ENCODE data around the gene SULT1A1.
A peak's percentile ranks its signal among the peaks of the same experiment; 100 is the strongest.
"Not testable (repeated sequence)": the region's sequence is repeated elsewhere in the genome, so short reads cannot be mapped to it uniquely, and the experiment has no call there.

The SULT1A1 gene

GRCh38 chr16:28609631-28610594, at the start of gene SULT1A1:
SULT1A1 (minus strand) TSS chr16:28610044; CDS start chr16:28608855, 1,189 bp downstream.
- DNase-seq, result no peak

DNA sequence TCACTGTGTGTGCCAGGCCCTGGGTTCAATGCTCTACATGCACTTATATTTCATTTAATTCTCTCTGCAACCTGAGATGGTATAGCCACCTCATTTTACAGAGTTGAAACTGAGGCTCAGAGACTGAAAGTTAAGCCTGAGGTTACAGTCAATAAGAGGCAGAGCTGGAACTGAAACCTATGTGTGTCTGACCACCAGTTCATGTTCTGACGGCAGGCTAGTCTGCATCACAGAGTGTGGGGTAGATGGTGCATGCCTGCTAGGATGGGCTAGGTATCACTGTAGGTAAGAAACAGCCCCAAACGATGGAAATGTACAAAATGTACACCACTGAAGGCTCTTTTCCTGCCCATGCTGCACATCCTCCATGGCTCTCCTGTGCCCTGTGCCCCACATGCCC, 30.1 kb upstream of the SULT1A1 start:
- DNase-seq, result not testable (repeated sequence)

DNA sequence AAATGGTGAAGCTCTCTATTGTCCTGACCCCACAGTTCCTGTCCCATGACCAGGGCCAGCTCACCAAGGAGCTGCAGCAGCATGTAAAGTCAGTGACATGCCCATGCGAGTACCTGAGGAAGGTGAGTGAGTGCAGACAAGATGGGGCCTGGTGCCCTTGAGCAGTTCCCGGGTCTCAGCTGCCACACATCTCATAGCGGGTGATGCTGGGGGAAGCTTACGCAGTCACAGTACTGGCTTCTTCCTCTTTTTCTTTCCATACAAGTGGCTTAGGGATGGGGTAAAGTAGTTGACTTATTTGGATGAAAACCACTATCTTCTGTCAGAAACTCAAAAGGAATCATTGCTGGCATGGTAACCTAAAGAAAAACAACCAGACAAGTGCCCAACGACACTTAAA, 28.5 kb upstream of the SULT1A1 start:
- DNase-seq, result not testable (repeated sequence)

GRCh38 chr16:28637765-28638164, 27.9 kb upstream of the SULT1A1 start, which contains the start of gene NPIPB8:
NPIPB8 (plus strand) TSS chr16:28638065; CDS start chr16:28638361, 296 bp downstream.
- not testable (repeated sequence) for DNase-seq

DNA sequence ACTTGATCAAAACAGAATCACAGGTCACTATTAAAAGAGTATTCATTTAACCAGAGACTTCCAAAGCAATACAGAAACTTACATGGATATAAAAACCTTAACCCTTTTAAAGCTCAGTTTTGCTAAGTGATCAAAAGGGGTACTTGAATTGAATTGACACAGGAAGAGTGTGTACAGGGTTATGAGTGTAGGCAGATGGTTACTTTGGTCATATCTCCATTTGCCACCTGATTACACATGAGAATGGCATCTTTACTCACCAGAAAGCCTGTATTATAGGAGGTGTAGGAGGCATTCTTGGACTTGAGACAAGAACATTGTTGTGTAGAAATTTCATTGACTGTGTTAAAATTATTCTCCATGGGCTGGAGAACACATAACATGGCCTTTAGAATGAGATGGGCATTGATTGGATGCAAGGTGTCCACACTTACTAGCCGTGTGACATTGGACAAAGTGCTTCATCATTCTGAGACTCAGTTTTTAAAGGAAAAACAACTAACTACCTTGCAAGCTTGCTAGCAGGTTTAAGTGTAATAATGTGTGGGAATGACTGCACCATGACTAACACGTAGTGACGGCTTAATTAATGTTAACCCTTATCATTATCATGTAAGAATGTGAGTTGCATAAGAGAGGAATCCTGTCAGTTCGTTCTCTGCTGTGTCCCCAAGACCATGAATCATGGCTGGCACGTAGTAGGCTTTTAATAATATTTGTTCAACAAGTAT, 26.4 kb upstream of the SULT1A1 start:
- not testable (repeated sequence) for DNase-seq

- not testable (repeated sequence) for DNase-seq
Observed at GRCh38 chr16:28630905-28631304, 21.1 kb upstream of the SULT1A1 start.

- DNase-seq, result peak; percentile 64 to 66
Observed at GRCh38 chr16:28623172-28623711, 13.4 kb upstream of the SULT1A1 start.

DNA sequence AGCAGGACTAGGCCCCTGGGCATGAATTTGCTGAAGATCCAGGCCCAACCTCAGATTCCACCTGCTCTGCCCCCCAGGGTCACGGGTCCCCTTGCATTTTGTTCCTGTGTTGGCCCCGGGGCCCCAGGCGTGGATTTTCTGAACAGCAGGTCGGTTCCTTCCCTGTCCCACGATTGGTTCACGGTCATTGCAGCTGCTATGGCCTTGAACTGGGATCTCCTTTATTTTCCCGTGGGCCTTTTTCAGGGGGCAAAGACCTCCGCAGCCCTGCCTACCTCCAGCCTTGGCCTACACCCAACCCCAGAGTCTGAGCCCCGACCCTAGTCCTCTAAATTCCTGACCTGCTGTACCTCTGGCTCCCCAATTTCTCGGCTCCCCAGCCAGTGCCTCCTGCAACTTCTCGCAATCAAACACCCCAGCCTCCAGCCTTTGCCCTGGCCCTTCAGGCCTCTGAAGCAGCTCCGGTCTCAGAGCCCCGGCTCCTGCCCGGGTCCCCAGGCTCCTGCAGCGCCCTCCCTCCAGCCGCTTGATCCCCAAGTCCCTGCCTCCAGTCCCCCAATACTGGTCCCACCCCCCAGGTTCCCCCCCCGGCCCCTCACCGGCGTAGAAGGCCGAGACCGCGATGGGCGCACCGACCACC, 12.8 kb upstream of the SULT1A1 start:
- not testable (repeated sequence) for DNase-seq

DNA sequence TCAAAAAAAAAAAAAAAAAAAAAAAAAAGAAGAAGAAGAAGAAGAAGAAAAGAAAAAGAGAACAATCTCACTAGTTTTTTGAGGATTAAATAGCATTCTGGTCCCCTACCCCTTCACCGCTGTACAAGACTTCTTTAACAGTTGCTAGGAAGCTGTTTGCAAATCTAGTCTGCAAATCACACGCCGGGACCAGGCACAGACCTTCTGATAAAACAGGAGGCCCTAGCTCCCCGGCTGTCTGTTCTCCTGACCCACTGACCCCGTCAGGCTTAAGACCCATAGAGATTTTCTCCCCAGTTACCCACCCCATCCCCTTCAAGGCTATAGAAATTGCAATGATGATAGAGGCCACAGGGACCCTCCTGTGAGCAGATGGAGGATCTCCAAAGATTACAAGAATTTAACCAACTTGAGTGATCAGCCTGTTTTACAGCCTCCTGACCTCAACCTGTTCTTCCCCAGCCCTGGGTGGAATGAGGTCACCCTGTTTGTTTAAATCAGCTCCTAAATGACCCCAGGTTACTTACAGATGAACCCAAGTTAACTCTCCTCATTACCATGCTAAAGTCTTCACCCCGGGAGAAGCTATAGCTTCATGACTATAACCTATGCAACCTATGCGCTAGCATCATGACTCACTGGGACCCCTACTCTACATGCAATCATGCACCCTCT, 11.8 kb upstream of the SULT1A1 start:
- DNase-seq, result no peak

DNA sequence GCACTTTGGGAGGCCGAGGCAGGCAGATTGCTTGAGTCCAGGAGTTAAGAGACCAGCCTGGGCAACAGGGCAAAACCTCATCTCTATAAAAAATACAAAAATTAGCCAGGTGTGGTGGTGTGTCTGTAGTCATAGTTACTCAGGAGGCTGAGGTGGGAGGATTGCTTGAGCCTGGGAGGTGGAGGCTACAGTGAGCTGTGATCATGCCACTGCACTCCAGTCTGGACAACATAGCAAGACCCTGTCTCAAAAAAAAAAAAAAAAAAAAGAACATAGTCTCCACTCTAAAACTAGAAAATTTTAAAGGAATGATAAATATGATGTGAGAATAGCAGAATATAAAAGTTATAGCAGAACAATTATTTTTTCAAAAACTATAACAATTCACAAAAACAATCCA, 10.5 kb upstream of the SULT1A1 start:
- not testable (repeated sequence) for DNase-seq

GRCh38 chr16:28617874-28618273, 8.0 kb upstream of the SULT1A1 start:
- no peak for DNase-seq

GRCh38 chr16:28616636-28617035, 6.8 kb upstream of the SULT1A1 start:
- no peak for DNase-seq

- not testable (repeated sequence) for DNase-seq
Observed at GRCh38 chr16:28616224-28616577, 6.4 kb upstream of the SULT1A1 start.

- DNase-seq, result peak; percentile 34
Observed at GRCh38 chr16:28615486-28616223, 5.8 kb upstream of the SULT1A1 start.

- DNase-seq, result not testable (repeated sequence)
Observed at GRCh38 chr16:28614561-28614960, 4.7 kb upstream of the SULT1A1 start.

DNA sequence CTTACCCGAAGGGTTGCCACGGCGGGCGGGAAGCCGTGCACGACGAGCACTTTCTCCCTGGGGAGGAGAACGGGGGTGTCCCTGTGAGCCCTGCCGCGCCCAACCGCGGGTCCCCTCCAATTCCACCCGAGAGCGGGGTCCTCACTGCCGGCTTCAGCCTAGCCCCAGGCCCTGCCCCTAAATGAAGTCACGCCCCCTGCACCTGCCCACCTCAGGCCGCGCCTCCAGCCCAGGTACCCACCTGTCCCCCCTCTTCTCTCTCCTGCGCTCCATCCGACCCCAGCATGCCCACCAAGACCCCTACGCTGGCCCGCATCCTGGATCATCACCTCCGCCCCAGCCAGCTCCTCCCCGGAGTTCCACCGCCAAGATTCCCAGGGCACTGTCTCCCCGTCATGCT, 4.1 kb upstream of the SULT1A1 start:
- DNase-seq, result not testable (repeated sequence)

DNA sequence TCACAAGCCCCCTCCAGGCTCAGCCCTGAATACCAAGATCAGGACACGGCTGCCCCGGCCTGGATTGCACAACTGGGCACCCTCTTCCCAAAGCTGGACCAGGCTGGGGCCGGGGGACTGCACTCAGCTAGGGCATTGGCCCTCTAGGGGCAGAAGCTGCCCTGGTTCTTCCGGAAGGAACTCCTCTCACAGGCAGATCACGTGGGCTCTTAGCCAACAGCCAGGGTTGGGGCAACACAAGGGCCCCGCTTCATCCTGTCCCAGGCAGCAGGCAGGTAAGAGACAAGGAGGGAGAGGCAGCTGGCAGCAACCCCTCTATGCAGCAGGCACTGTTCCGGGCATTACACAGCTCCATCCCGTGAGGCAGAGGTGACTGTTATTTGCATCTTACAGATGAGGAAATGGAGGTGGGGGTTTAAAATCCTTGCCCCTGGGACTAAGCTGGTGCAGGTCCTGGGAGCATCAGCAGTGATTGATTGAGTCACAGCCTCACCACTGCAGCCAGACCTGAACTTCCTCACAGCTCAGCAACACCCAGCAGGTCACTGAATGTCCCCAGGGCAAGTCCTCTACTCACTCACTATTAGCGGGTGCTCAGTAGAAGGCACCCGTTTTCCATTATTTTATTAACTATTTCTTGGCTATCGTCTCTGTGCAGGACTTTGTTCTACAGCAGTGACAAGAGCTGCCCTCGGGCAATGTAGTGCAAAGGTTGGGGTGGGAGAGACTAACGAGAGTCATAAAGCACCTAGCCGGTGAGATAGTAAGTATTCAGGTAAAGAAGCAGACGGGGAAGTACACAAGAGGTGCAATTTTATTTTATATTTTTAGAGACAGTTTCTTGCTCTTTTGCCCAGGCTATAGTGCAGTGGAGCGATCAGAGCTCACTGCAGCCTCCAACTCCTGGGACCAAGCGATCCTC, 2.8 kb upstream of the SULT1A1 start:
- DNase-seq, result not testable (repeated sequence)

GRCh38 chr16:28610595-28611191, 849 bp upstream of the SULT1A1 start:
- no peak for DNase-seq

DNA sequence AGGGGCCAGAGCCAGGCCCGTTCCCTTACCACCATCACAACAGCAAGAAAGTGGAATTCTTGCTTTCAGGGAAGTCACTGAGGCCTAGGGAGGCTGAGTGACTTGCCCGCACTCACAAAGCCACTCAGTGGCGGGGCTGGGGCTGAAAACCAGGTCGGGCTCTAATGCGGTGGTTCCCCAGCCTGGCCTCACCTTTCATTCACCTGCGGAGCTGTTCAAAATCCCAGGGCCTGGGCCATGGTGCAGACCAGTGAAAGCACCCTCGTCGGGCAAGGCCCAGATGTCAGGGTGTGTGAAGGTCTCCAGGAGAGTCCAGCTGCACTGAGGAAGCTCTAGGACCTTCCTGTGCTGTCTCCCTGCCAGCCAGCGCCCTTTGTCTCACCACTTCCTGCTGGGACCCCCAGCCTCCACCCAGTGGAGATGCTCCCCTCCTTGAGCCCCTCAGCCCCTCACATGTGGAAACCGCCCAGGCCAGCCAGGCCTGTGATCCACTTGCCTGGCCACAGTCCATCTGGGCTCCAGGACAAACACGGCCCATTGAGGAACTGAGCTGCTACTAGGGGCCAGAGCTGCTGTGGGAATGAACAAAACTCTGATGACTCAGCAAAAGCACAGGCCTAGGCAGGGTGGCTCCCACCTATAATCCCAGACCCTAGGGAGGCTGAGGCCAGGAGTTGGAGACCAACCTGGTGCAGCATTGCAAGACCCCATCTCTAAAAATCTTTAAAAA, 812 bp downstream of the SULT1A1 start:
- not testable (repeated sequence) for DNase-seq
